Neural progenitor cell (in vitro differentiated cells): ENCODE measurements around the gene STXBP5. TPM values are rescaled to one million over a fixed set of nuclear protein-coding genes. Genes with fewer than 3 reads are reported as not detected.

Experiments used
- DNase-seq: peaks from one replicate; pipeline ENCODE4 v3.0.0-alpha.2; 2016; ENCODE audit warnings: low spot score
- H2AFZ ChIP-seq: fragments of 200-600 bp; sonication (generic); replicated peaks from 2 replicates; pipeline ENCODE4 v1.6.1; 2016; ENCODE audit warnings: antibody characterized with exemption
- H3F3A ChIP-seq: fragments of 200-600 bp; sonication (generic); 2 replicates; pipeline ENCODE4 v1.6.1; 2016; ENCODE audit warnings: antibody characterized with exemption, low read depth
- H3K27ac ChIP-seq: fragments of 200-600 bp; sonication (generic); 2 replicates; pipeline ENCODE4 v1.5.1; 2016; ENCODE audit warnings: mild to moderate bottlenecking
- H3K27me3 ChIP-seq: fragments of 200-600 bp; sonication (generic); 2 replicates; pipeline ENCODE4 v1.6.1; 2016; ENCODE audit warnings: mild to moderate bottlenecking, moderate library complexity
- H3K36me3 ChIP-seq: fragments of 200-600 bp; sonication (generic); 2 replicates; pipeline ENCODE4 v1.5.1; 2016
- H3K4me1 ChIP-seq: fragments of 200-600 bp; sonication (generic); 2 replicates; pipeline ENCODE4 v1.6.1; 2016; ENCODE audit warnings: mixed run types
- H3K4me2 ChIP-seq: fragments of 200-600 bp; sonication (generic); 2 replicates; pipeline ENCODE4 v1.6.1; 2016
- H3K4me3 ChIP-seq: fragments of 200-600 bp; sonication (generic); 2 replicates; pipeline ENCODE4 v1.5.1; 2016
- H3K79me2 ChIP-seq: fragments of 200-600 bp; sonication (generic); 2 replicates; pipeline ENCODE4 v1.6.1; 2016; ENCODE audit warnings: low read depth
- H3K9ac ChIP-seq: fragments of 200-600 bp; sonication (generic); 2 replicates; pipeline ENCODE4 v1.6.1; 2016
- H3K9me3 ChIP-seq: fragments of 200-600 bp; sonication (generic); 2 replicates; pipeline ENCODE4 v1.5.1; 2016; ENCODE audit warnings: low read depth
- H4K20me1 ChIP-seq: fragments of 200-600 bp; sonication (generic); 2 replicates; pipeline ENCODE4 v1.6.1; 2016; ENCODE audit warnings: low read depth
- H3K27ac Mint-ChIP-seq: 3 replicates; pipeline ENCODE4 v1.8.0; 2021; ENCODE audit warnings: mixed read lengths
- H3K27me3 Mint-ChIP-seq: 2 replicates; pipeline ENCODE4 v1.8.0; 2022; ENCODE audit warnings: low read depth, mild to moderate bottlenecking, inconsistent platforms, moderate library complexity, mixed read lengths; ENCODE audit not compliant: insufficient read depth
- H3K36me3 Mint-ChIP-seq: 3 replicates; pipeline ENCODE4 v1.8.0; 2021; ENCODE audit warnings: mixed read lengths
- H3K4me1 Mint-ChIP-seq: 3 replicates; pipeline ENCODE4 v1.8.0; 2021; ENCODE audit warnings: mixed read lengths
- H3K4me3 Mint-ChIP-seq: 3 replicates; pipeline ENCODE4 v1.8.0; 2021; ENCODE audit warnings: mild to moderate bottlenecking, moderate library complexity, mixed read lengths
- H3K9me3 Mint-ChIP-seq: 3 replicates; pipeline ENCODE4 v1.8.0; 2020; ENCODE audit warnings: mixed read lengths
- EZH2 ChIP-seq: fragments of 200-600 bp; sonication (generic); IDR thresholded peaks from 2 replicates; pipeline ENCODE4 v1.6.1; 2017; ENCODE audit warnings: antibody characterized with exemption, mild to moderate bottlenecking, moderate library complexity
- EZH2phosphoT487 ChIP-seq: fragments of 200-600 bp; sonication (generic); IDR thresholded peaks from 2 replicates; pipeline ENCODE4 v1.6.1; 2017; ENCODE audit warnings: antibody characterized with exemption
- small RNA-seq: library from RNA; depleted of rRNA; stranded (forward); fragments of <200 nt; gene quantifications from one replicate; pipeline ENCODE3, GENCODE V24; 2015
- total RNA-seq: library from RNA; depleted of rRNA; stranded (reverse); fragments of >200 nt; gene quantifications from 2 replicates; pipeline ENCODE4 v1.2.3, GENCODE V29; 2015; ENCODE audit warnings: low replicate concordance
- TF ChIP-seq, protein P1 (sequence below): fragments of 200-600 bp; sonication (generic); IDR thresholded peaks from 2 replicates; pipeline ENCODE4 v1.5.1; 2017; ENCODE audit warnings: antibody characterized with exemption, mild to moderate bottlenecking

Gene STXBP5
- total RNA-seq, 1 donor from 2014 or later, result 12.0 TPM

DNA sequence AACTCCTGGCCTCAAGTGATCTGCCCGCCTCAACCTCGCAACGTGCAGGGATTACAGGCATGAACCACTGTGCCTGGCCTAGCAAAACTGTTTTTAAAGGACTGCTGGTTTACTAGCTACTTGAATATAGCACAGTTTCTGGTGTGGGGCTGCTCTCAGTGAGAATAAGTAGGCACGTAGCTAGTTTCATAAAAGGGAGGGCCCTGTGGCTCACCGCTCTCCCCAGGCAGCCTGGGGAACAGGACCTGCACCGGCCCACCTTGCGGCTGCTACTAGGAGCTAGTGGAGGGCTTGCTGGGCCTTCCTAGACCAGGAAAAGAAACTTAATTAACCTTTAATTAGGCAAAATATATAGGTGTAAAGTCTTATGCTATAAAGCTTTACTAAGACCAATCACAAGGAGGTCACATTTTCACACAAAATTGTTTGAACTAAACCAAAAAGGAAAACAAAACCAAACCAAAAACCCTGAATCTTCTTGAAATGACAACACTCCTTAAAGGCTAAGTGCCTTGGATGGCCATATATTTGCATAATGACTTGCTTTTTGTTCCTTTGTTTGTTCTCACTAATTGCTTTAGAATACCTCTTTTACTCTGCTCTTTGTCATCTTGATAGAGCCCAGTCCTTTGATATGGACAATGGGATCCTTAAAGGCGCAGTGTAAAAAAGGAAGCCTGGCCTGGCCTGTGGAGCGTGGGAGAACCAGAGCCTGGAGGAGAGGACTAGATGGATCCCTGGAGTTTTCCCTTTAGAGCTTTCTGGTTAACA is 234.7 kb downstream of the STXBP5 start:
- no peak overlapping the region for H3K27ac Mint-ChIP-seq
- H3K9me3 Mint-ChIP-seq, result no peaks in the 10 kb centered on the region
- peak; percentile 81 for DNase-seq

More for the DNA sequence above, 234.7 kb downstream of the STXBP5 start:
- Histone ChIP-seq H3K9ac (no peak overlapping the region), H4K20me1 (no peaks in the 10 kb centered on the region), H3K27ac (peak overlapping the region; percentile 83), H3F3A (peaks cover 24% of the 10 kb centered on the region), H3K27me3 (no peaks in the 10 kb centered on the region), H3K4me2 (peak overlapping the region; percentile 63), H3K79me2 (no peaks in the 10 kb centered on the region), H3K4me3 (no peak overlapping the region), H3K4me1 (peaks cover 14% of the 10 kb centered on the region), H3K9me3 (no peaks in the 10 kb centered on the region), H2AFZ (no peak overlapping the region), H3K36me3 (no peaks in the 10 kb centered on the region)
- TF ChIP-seq EZH2phosphoT487 (peak; percentile 31), EZH2 (no peak)
- TF ChIP-seq, protein P1, sequence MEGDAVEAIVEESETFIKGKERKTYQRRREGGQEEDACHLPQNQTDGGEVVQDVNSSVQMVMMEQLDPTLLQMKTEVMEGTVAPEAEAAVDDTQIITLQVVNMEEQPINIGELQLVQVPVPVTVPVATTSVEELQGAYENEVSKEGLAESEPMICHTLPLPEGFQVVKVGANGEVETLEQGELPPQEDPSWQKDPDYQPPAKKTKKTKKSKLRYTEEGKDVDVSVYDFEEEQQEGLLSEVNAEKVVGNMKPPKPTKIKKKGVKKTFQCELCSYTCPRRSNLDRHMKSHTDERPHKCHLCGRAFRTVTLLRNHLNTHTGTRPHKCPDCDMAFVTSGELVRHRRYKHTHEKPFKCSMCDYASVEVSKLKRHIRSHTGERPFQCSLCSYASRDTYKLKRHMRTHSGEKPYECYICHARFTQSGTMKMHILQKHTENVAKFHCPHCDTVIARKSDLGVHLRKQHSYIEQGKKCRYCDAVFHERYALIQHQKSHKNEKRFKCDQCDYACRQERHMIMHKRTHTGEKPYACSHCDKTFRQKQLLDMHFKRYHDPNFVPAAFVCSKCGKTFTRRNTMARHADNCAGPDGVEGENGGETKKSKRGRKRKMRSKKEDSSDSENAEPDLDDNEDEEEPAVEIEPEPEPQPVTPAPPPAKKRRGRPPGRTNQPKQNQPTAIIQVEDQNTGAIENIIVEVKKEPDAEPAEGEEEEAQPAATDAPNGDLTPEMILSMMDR, result no peak
- H3K4me1 Mint-ChIP-seq, result no peaks in the 10 kb centered on the region
- H3K36me3 Mint-ChIP-seq, result no peaks in the 10 kb centered on the region
- peaks cover 3% of the 10 kb centered on the region for H3K27me3 Mint-ChIP-seq
- H3K4me3 Mint-ChIP-seq, result no peak overlapping the region

Small RNA genes within 50 kb of the gene (small RNA-seq; reads per million reads assigned to genes)
- gene AL355365.1, result not detected
